GM18526 (cell line): ENCODE results near the gene USF2.
A peak's percentile ranks its signal among the peaks of the same experiment; 100 is the strongest.

Experiments used
- POLR2A ChIP-seq: IDR thresholded peaks from 3 replicates; pipeline ENCODE4 v1.6.1; 2011; ENCODE audit not compliant: insufficient read length; ENCODE audit errors: extremely low read depth

Gene USF2, protein sequence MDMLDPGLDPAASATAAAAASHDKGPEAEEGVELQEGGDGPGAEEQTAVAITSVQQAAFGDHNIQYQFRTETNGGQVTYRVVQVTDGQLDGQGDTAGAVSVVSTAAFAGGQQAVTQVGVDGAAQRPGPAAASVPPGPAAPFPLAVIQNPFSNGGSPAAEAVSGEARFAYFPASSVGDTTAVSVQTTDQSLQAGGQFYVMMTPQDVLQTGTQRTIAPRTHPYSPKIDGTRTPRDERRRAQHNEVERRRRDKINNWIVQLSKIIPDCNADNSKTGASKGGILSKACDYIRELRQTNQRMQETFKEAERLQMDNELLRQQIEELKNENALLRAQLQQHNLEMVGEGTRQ

DNA sequence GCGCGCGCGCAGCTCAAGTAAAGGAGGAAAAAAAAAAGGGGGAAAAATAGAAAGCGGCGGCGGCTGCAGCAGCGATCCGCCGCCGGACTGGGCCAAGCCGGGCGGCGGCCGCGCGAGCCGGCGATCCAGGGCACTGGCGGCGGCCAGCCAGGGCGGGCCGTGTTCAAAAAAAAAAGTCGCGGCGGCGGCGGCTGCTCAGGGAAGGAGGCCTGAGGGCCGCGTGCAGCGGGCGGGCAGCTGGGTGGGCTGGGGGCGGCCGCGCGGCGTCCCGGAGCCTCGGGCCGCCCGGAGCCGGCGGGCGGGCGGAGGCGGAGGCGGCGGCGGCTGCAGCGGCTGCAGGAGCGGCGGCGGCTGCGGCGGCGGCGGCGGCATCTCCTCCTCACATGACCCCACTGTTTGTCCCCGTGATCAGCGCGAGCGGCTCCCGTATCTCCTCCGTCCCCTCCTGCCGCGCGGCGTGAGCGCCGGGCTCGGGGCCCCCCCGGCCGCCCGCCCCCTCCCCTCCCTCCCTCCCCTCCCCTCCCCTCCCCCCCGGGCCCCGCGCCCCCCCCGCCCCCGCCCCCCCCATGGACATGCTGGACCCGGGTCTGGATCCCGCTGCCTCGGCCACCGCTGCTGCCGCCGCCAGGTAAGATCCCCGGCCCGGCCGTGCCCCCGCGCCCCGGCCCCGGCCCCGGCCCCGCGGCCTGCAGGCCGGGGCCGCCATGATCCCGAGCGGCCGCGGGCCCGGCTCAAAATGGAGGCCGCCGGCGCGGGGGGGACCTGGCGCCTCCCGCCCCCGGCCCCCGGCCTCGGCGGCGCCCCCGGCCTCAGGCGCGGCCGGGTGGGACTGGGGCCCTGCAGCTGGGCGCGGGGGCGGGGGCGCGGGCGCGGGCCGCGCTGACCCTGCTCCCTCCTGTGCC lies at the start of gene USF2:
Gene USF2, plus strand, starts transcription at position 427 of the 902 bp plus-strand sequence. Its CDS starts 140 bp downstream, at position 567.
- TF ChIP-seq POLR2A, result peak; percentile 34

- no peak for TF ChIP-seq POLR2A
Measured at GRCh38 chr19:35219008-35219407, 49.8 kb upstream of the USF2 start.

DNA sequence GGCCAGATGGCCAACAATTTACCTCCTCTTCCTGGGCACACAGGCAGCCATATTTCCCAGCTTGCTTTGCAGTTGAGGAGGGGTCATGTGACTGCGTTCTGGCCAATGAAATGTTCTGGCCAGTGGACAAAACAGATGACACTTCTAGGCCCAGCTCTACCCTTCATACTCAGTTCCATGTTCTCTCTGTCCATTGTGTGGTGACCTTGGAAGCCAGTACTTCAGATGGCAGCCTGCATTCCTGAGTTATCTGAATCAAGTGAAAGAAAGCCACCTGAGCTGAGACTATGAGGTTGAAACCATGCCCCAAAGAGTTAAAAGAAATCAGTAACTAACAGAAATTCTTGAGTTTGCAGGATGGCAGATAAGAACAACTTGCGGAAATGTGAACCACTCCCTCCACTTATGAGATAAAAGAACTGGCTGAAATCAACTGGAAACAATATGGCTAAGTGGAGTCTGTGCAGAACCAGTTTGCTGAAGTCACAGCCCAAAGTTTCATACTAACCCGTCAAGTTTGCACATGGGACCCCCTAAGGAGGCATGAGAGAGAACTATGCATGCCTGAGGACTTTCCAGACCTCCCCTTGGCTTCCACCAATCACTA lies 48.3 kb upstream of the USF2 start:
- no peak for TF ChIP-seq POLR2A

- no peak for TF ChIP-seq POLR2A
Measured at GRCh38 chr19:35222373-35223015, 46.3 kb upstream of the USF2 start.

DNA sequence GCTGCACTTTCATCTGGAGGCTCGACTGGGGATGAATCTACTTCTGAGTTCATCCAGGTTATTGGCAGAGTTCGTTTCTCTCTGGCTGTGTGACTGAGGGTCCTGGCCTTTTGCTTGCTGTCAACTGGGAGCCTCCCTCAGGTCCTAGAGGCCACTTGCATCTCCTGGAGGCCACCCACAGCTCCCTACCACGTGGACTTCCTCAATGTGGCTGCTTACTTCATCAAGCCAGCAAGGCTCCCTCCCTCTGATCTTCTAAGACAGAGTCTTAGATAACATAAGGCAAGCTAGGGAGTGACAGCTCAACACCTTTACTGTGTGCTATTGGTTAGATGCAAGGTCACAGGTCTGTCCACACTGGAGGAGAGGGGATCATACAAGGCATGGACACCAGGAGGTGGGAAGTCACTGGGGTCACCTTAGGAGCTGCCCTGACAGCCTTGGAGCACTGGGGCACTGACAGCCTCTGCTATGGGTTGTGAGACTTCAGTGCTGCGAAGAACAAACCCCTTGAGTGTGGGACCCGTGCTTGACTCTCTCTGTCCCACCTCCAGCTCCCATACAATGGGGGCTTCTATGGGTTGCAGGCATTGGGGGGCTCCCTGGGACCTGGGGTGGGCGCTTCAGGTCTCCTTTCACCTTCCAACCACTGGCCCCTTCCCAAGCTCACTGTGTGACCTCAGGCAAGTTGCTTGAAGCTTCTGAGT lies 45.5 kb upstream of the USF2 start:
- no peak for TF ChIP-seq POLR2A

DNA sequence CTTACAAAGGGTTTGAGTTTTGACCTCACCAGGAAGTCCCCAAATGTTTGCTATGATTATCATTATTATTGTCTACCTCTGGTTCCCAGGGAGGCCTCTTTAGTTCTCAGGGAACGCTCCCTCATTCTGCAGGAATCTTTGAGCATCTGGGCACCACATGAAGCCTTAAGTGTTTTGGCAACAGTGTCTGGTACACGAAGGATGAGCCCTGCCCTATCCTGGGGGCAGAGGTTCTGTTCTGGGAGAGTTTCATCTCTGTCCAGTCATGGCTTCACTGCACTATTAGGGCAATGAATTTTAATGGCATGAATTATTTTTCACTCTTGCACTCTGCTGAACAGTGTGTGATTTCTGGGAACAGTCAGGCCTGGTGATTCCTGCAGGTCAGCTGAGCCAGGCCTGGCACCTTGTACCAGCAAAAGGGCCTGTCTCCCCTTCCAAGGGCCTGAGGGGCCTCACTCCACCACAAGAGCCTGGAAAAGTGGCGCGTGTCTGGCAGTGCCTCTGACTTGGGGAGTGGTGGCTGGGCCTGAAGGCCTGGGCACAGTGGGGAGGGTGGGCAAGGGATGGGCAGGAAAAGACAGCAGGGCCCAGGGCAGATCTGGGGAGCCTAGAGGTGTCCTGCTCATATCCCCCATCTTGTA lies 44.8 kb upstream of the USF2 start:
- TF ChIP-seq POLR2A, result no peak

DNA sequence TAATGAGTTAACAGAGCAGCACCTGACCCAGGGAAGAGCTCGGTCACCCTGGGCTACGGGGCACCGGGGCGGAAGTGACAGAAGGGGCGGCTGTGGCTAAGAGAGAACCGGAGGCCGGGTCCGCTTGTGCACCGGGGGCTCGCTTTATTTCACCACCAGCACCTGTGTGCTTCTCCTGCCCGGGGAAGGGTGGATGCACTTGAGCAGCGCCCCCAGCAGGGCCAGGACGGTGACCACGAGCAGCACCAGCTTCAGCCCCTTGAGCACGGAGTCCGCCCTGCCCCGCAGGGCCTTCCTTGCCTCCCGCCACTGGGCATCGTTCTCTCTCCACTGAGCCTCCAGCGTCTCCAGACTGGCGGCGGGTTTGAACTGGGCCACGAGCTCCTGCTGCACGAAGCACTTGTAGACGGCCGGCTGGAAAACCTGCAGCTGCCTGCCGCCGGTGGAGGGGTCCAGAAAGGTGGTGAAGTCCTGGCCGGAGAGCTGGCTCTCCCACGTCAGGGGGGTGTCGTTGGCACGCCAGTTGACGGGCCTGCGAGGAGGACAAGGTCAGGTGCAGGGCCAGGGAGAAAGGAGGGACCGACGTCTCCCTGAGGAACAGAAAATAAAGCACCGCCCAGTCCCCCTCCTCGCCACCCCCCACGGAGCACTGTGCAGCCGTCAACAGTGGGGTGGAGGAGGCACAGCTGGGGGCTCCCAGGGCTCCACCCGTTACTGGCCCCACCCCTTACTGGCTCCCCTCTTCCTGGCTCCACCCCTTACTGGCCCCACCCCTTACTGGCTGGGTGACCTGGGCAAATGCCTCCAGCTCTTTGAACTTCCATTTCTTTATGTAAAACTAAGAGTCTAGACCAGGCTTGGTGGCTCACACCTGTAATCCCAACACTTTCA lies 43.8 kb upstream of the USF2 start:
- TF ChIP-seq POLR2A, result no peak

DNA sequence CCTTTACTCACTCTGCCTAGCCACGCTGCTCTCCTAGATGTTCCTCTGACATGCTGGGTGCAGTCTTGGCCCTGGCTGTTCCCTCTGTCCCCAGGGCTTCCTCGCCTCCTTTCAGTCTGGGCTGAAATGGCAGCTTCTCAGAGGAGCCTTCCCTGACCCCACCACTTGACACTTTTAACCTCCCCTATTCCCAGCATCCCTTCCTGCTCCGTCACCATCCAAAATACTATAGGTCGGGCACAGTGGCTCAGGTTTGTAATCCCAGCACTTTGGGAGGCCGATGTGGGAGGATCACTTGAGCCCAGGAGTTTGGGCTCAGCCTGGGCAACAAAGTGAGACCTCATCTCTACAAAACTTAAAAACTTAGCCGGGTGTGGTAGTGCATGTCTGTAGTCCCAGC lies 42.8 kb upstream of the USF2 start:
- TF ChIP-seq POLR2A, result no peak

- TF ChIP-seq POLR2A, result no peak
Measured at GRCh38 chr19:35226748-35227147, 42.0 kb upstream of the USF2 start.

GRCh38 chr19:35228177-35228930 lies 40.4 kb upstream of the USF2 start, which contains the start of gene FAM187B:
TSS of gene FAM187B (minus strand) at chr19:35228739. CDS start at chr19:35228680, 59 bp downstream.
- TF ChIP-seq POLR2A, result no peak

DNA sequence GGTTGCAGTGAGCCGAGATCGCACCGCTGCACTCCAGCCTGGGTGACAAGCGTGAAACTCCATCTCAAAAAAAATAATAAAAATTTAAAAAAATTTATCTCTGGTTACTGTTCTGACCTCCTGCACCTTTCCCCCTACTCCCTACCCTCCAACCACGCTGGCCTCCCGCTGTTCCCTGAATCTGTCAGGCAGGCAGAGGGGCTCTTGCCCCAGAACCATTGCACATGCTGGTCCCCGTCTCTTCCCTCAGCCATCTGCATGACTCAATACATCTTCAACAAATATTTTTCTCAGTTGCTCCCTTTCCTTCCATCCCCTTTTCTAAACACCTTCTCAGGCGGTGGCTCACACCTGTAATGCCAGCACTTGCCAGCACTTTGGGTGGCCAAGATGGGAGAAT lies 39.2 kb upstream of the USF2 start:
- TF ChIP-seq POLR2A, result no peak

DNA sequence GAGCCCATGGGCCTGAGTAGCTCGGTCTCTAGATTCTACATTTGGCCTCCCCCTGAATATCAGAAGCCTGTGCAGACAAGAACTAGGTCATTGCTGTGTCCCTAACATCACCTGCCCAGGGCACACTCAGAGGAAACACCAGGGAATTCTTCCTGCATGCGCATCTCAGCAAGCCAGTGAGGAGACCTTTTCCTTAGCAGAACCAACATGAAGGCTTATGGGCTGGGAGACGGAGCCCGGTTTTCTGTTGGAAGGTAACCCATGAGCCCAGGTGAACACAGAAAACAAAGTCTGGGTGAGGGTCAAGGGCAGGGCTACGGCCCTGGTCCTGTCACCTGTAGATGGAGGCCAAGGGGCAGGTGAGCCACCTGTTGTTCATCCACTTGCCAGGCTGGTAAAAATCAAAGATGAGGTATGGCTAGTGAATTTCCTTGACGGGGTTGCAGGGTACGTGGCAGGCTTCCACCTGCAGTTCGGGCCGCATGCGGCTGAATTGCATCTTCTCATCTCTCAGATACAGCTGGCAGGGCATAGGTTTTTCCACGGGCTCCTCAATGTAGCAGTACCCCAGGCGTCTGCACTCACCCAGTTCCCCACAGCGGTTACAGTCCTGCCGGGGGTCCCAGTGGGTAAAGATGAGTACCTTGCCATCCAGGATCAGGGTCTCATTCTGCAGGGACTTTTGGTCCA lies 36.7 kb upstream of the USF2 start:
- no peak for TF ChIP-seq POLR2A

- TF ChIP-seq POLR2A, result no peak
Measured at GRCh38 chr19:35232912-35233311, 35.9 kb upstream of the USF2 start.
